ENCODE data around the gene TBX2. TPM values are rescaled to one million over a fixed set of nuclear protein-coding genes. Genes with fewer than 3 reads are reported as not detected.

The TBX2 gene
- total RNA-seq, 6 donors from 2014 or later, result 22.4 to 130 (median 92.7) TPM

DNA sequence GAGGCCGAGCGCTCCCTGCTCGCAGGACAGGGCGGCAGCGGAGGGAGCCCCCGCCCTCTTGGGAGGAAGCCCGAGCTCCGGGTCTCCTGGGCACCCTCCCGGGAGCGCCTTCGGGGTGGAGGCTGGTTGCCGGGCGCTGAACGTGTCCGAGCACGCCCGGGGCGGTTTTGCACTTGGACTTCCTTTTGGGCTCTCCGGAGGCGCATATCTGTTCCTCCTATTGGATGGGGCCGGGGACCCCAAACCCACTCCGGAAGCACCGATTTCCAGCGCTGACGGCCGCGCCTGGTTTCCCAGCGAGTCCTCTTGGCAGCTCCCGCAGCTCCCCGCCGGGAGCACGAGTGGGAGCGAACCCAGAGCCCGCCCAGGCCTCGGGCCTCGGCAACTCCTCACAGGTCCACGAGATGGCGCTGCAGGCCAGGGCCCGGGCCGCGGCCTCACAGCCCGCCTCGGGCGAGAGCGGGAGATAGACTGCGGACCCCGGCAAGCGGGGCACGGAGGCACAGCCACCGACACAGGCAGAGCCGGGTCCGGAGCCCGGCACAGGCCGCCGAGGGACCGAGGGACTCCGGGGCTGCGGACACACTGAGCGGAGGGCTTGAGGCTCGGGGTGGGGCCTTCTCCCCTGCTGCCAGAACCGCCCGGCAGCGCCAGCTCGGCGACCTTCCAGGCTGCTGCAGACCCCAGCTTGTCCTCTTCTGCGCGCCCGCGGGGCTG, 12.7 kb downstream of the TBX2 start:
- Histone ChIP-seq H3K27me3 (peaks cover 0 to 24% (median 11%) of the 10 kb centered on the region in 4 donors), H3K36me3 (peaks cover 0 to 12% (median 3%) of the 10 kb centered on the region in 4 donors), H3K4me1 (peaks cover 51 to 97% (median 67%) of the 10 kb centered on the region in 4 donors), H3K4me3 (peak overlapping the region; percentile 38 to 63 (median 57)), H3K9me3 (no peaks in the 10 kb centered on the region), H3K27ac (peak overlapping the region; percentile 90 to 97 (median 92))
- DNase-seq, result peak; percentile 84 to 96
- WGBS, 2 donors, result 0 to 8% methylated on average over 13 to 19 of the region's 69 CpGs
- TF ChIP-seq EP300 (IDR thresholded peaks at IDR 0.05) (peak in 1 of 4 donors; percentile 36), POLR2AphosphoS5 (IDR thresholded peaks at IDR 0.05) (peak; percentile 56 to 65), POLR2A (IDR thresholded peaks at IDR 0.05) (peak in 1 of 4 donors; percentile 47)
- TF ChIP-seq, protein P1, sequence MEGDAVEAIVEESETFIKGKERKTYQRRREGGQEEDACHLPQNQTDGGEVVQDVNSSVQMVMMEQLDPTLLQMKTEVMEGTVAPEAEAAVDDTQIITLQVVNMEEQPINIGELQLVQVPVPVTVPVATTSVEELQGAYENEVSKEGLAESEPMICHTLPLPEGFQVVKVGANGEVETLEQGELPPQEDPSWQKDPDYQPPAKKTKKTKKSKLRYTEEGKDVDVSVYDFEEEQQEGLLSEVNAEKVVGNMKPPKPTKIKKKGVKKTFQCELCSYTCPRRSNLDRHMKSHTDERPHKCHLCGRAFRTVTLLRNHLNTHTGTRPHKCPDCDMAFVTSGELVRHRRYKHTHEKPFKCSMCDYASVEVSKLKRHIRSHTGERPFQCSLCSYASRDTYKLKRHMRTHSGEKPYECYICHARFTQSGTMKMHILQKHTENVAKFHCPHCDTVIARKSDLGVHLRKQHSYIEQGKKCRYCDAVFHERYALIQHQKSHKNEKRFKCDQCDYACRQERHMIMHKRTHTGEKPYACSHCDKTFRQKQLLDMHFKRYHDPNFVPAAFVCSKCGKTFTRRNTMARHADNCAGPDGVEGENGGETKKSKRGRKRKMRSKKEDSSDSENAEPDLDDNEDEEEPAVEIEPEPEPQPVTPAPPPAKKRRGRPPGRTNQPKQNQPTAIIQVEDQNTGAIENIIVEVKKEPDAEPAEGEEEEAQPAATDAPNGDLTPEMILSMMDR (IDR thresholded peaks at IDR 0.05), result peak; percentile 99 to 100 (median 99)
- ATAC-seq (ENCODE audit: low FRiP score in 2 of 2), result peak; percentile 83 to 92

GRCh38 chr17:61412860-61413660, 13.4 kb downstream of the TBX2 start:
- Histone ChIP-seq H3K4me3 (peak overlapping the region; percentile 38 to 63 (median 57)), H3K36me3 (peaks cover 0 to 5% (median 2%) of the 10 kb centered on the region in 4 donors), H3K27ac (peak overlapping the region; percentile 90 to 97 (median 92)), H3K9me3 (no peaks in the 10 kb centered on the region), H3K4me1 (peaks cover 51 to 90% (median 66%) of the 10 kb centered on the region in 4 donors), H3K27me3 (peaks cover 0 to 20% (median 9%) of the 10 kb centered on the region in 4 donors)
- TF ChIP-seq, protein P1 (IDR thresholded peaks at IDR 0.05), result no peak
- TF ChIP-seq POLR2AphosphoS5 (IDR thresholded peaks at IDR 0.05) (peak in 1 of 2 donors; percentile 17), POLR2A (IDR thresholded peaks at IDR 0.05) (no peak), EP300 (IDR thresholded peaks at IDR 0.05) (no peak)
- DNase-seq (no peak), ATAC-seq (ENCODE audit: low FRiP score in 2 of 2) (peak in 1 of 2 donors; percentile 0)
- 15% methylated on average over 16 to 25 of the region's 38 CpGs for WGBS, 2 donors

DNA sequence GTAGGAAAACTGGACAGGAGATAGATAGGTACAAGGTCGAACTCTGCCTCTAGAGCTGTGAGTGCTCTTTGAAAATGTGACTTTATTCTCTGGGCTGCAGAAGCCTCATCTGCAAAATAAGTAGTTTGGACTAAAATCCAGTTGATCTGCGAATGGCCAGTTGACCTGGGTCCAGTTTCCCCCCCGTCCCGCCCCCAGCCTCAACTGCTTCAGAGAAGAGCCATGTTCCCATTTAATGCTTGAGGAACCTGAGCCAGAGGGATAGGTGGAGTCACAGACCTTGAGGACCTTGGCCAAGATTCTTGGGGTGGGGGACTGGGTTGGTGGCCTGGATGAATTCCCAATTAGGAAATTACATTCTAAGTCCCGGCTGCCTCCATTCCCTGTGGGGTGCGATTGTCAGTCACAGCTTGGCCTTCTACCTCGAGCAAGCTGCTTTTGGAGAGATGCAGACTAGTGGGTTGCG, 14.1 kb downstream of the TBX2 start:
- 62 to 81% methylated on average over 6 to 8 of the region's 8 CpGs for WGBS, 2 donors
- Histone ChIP-seq H3K27ac (peak overlapping the region; percentile 90 to 97 (median 92)), H3K9me3 (no peaks in the 10 kb centered on the region), H3K4me3 (peak overlapping the region in 3 of 4 donors; percentile 55 to 63 (median 59)), H3K4me1 (peaks cover 51 to 84% (median 64%) of the 10 kb centered on the region in 4 donors), H3K27me3 (peaks cover 0 to 17% (median 5%) of the 10 kb centered on the region in 4 donors), H3K36me3 (no peaks in the 10 kb centered on the region)
- no peak for ATAC-seq (ENCODE audit: low FRiP score in 2 of 2)
- DNase-seq, result no peak
- TF ChIP-seq, protein P1 (IDR thresholded peaks at IDR 0.05), result no peak
- TF ChIP-seq POLR2A (IDR thresholded peaks at IDR 0.05) (no peak), EP300 (IDR thresholded peaks at IDR 0.05) (no peak)

- 57% methylated on average over 12 to 15 of the region's 16 CpGs for WGBS, 2 donors
- Histone ChIP-seq H3K4me1 (peaks cover 45 to 78% (median 60%) of the 10 kb centered on the region in 4 donors), H3K9me3 (no peaks in the 10 kb centered on the region), H3K27ac (peak overlapping the region; percentile 90 to 97 (median 92)), H3K36me3 (no peaks in the 10 kb centered on the region), H3K4me3 (peak overlapping the region in 3 of 4 donors; percentile 55 to 63 (median 59)), H3K27me3 (peaks cover 0 to 17% (median 5%) of the 10 kb centered on the region in 4 donors)
- DNase-seq (peak in 1 of 2 donors; percentile 68), ATAC-seq (ENCODE audit: low FRiP score in 2 of 2) (no peak)
- peak; percentile 86 to 91 for TF ChIP-seq POLR2AphosphoS5 (IDR thresholded peaks at IDR 0.05)
- TF ChIP-seq EP300 (IDR thresholded peaks at IDR 0.05), result peak in 1 of 4 donors; percentile 89
- peak in 1 of 4 donors; percentile 13 for TF ChIP-seq POLR2A (IDR thresholded peaks at IDR 0.05)
- TF ChIP-seq, protein P1 (IDR thresholded peaks at IDR 0.05), result no peak
Observed at GRCh38 chr17:61414141-61414935, 14.7 kb downstream of the TBX2 start.
